CD8-positive, alpha-beta memory T cell (primary cell): ENCODE data around the gene KLHL35. TPM values are rescaled to one million over a fixed set of nuclear protein-coding genes. Genes with fewer than 3 reads are reported as not detected.

Experiments
- CTCF ChIA-PET: fragments of 350-600 bp; sonication (Branson Sonifier 250); formaldehyde crosslinking; loops from one replicate; lab custom pipeline; 2021; ENCODE audit warnings: antibody characterized with exemption; lab: Charles Lee
- POLR2A ChIA-PET: fragments of 350-600 bp; sonication (Branson Sonifier 250); formaldehyde crosslinking; loops from one replicate; lab custom pipeline; 2021; ENCODE audit warnings: antibody characterized with exemption; lab: Charles Lee
- DNase-seq, 5 donors: peaks; one replicate each; pipeline versions ENCODE4 v3.0.0 to v3.0.0-alpha.2; 2020 to 2022; ENCODE audit warnings: mixed read lengths in 1 of 5
- H3K27ac ChIP-seq: one replicate; pipeline ENCODE4 v1.7.0; 2013; ENCODE audit warnings: low read depth, mild to moderate bottlenecking, low read length, moderate library complexity
- H3K27me3 ChIP-seq: 2 replicates; pipeline ENCODE4 v1.7.0; 2013; ENCODE audit warnings: low read length, mild to moderate bottlenecking; ENCODE audit not compliant: insufficient read depth, poor library complexity, severe bottlenecking
- H3K36me3 ChIP-seq: 2 replicates; pipeline ENCODE4 v1.7.0; 2013; ENCODE audit warnings: mild to moderate bottlenecking, low read length, moderate library complexity; ENCODE audit not compliant: insufficient read depth
- H3K4me1 ChIP-seq: 2 replicates; pipeline ENCODE4 v1.7.0; 2013; ENCODE audit warnings: mild to moderate bottlenecking, low read length, moderate library complexity; ENCODE audit not compliant: insufficient read depth
- H3K4me3 ChIP-seq: 2 replicates; pipeline ENCODE4 v1.7.0; 2013; ENCODE audit warnings: mild to moderate bottlenecking, low read length
- H3K9me3 ChIP-seq: 2 replicates; pipeline ENCODE4 v1.7.0; 2013; ENCODE audit warnings: mild to moderate bottlenecking, low read length
- H3K27ac Mint-ChIP-seq, 8 donors: one replicate each; pipeline ENCODE4 v1.8.0; 2020 to 2021; ENCODE audit warnings: mixed read lengths in 8 of 8, mild to moderate bottlenecking in 6 of 8, inconsistent platforms in 3 of 8, moderate library complexity in 3 of 8
- H3K27me3 Mint-ChIP-seq, 2 donors: one replicate each; pipeline ENCODE4 v1.8.0; 2020 to 2021; ENCODE audit warnings: mixed read lengths in 2 of 2, mild to moderate bottlenecking in 1 of 2, moderate library complexity in 1 of 2
- H3K36me3 Mint-ChIP-seq, 3 donors: one replicate each; pipeline ENCODE4 v1.8.0; 2020 to 2021; ENCODE audit warnings: mixed read lengths in 3 of 3, inconsistent platforms in 1 of 3, mild to moderate bottlenecking in 1 of 3
- H3K4me1 Mint-ChIP-seq, 3 donors: one replicate each; pipeline ENCODE4 v1.8.0; 2020 to 2021; ENCODE audit warnings: mixed read lengths in 3 of 3, inconsistent platforms in 1 of 3, mild to moderate bottlenecking in 1 of 3
- H3K4me3 Mint-ChIP-seq, 7 donors: one replicate each; pipeline ENCODE4 v1.8.0; 2020 to 2021; ENCODE audit warnings: mixed read lengths in 7 of 7, mild to moderate bottlenecking in 6 of 7, moderate library complexity in 4 of 7, inconsistent platforms in 2 of 7
- H3K9me3 Mint-ChIP-seq, 5 donors: one replicate each; pipeline ENCODE4 v1.8.0; 2020 to 2022; ENCODE audit warnings: mixed read lengths in 5 of 5, mild to moderate bottlenecking in 3 of 5, moderate library complexity in 2 of 5, inconsistent platforms in 1 of 5
- polyA plus RNA-seq: library from polyadenylated mRNA; unstranded; fragments of 300-500 nt; fragmentation: Illumina TruSeq; gene quantifications from one replicate; pipeline ENCODE4 v1.2.3, GENCODE V29; 2021
- total RNA-seq, 2 experiments: library from RNA; stranded (reverse); gene quantifications; one replicate each; pipeline ENCODE4 v1.2.3, GENCODE V29; 2021

The KLHL35 gene
- total and polyA plus RNA-seq, 3 experiments from 2014 or later = 0.37 to 0.83 (median 0.44) TPM

DNA sequence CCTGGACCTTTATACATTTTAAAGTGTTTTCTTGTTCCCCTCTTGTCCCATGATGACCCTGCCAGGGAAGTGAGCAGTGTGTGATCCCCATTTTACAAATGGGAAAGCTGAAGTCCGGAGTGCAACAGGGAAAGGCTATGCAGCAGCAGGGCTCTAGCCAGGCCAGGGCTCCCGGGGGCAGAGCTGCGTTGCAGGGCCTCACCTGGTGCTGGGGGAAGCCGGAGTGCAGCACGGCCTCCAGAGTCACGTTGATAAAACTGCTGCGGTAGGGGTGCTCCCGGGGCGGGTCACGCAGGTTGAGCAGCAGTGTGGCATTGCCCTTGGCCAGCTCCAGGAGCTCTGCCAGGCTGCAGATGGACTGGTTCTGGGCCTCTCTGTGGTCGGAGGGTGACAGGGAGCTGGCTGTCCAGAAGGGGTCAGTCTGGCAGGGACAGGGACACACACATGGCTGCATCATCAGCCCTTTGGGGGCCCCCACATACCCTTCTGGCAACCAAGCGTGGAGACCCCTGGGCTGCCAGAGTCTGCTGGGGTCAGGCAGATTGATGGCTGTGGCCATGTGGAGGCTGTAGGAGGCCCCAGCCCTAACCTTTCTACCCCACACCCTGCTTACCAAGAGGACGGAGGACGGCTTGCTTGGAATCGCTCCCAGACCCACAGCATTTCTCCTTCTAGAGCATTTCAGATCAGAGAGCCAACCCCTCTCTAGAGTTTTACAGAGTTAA lies 9.3 kb upstream of the KLHL35 start:
- Histone ChIP-seq H3K27me3 (no peaks in the 10 kb centered on the region), H3K4me1 (no peaks in the 10 kb centered on the region), H3K4me3 (no peak overlapping the region), H3K9me3 (no peaks in the 10 kb centered on the region), H3K27ac (no peak overlapping the region), H3K36me3 (no peaks in the 10 kb centered on the region)
- Mint-ChIP-seq H3K4me1 (no peaks in the 10 kb centered on the region), H3K4me3 (no peak overlapping the region), H3K27ac (peak overlapping the region in 1 of 8 donors; percentile 25), H3K36me3 (peaks cover 0 to 6% (median 4%) of the 10 kb centered on the region in 3 donors), H3K9me3 (no peaks in the 10 kb centered on the region), H3K27me3 (peaks cover 0 to 3% of the 10 kb centered on the region in 2 donors)
- CTCF ChIA-PET = interaction anchor here (1.6 to 7.5 kb wide), 3 partner anchors 35 to 84 kb away, joined by 3 to 212 read pairs (median 21); partner anchors contain the start of gene GDPD5
- DNase-seq = no peak
- POLR2A ChIA-PET = no interaction called here

DNA sequence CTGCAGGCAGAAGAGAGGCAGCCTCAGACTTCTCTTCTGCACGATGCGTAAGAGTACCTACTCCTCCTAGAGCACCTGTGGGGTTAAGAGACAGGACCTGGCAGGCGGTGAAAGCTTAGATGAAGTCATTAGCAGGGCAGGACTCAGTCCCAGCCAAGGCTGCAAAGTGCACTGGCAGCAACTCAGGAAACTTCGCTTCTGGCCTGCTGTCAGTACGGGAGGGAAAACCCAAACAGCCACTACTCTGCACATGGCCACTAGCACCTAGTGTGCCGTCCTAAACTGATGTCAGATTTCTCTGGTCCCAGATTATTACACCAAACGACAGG lies 8.8 kb upstream of the KLHL35 start:
- Mint-ChIP-seq H3K36me3 (peaks cover 0 to 6% (median 5%) of the 10 kb centered on the region in 3 donors), H3K9me3 (no peaks in the 10 kb centered on the region), H3K27me3 (peaks cover 0 to 3% of the 10 kb centered on the region in 2 donors), H3K4me3 (no peak overlapping the region), H3K4me1 (no peaks in the 10 kb centered on the region), H3K27ac (peak overlapping the region in 1 of 8 donors; percentile 25)
- Histone ChIP-seq H3K4me3 (no peak overlapping the region), H3K36me3 (no peaks in the 10 kb centered on the region), H3K9me3 (no peaks in the 10 kb centered on the region), H3K27me3 (no peaks in the 10 kb centered on the region), H3K4me1 (no peaks in the 10 kb centered on the region), H3K27ac (no peak overlapping the region)
- no peak for DNase-seq
- ChIA-PET CTCF (interaction anchor here (1.6 to 7.5 kb wide), 2 partner anchors 35 to 85 kb away, joined by 3 to 212 read pairs; partner anchors contain the start of gene GDPD5), POLR2A (no interaction called here)

DNA sequence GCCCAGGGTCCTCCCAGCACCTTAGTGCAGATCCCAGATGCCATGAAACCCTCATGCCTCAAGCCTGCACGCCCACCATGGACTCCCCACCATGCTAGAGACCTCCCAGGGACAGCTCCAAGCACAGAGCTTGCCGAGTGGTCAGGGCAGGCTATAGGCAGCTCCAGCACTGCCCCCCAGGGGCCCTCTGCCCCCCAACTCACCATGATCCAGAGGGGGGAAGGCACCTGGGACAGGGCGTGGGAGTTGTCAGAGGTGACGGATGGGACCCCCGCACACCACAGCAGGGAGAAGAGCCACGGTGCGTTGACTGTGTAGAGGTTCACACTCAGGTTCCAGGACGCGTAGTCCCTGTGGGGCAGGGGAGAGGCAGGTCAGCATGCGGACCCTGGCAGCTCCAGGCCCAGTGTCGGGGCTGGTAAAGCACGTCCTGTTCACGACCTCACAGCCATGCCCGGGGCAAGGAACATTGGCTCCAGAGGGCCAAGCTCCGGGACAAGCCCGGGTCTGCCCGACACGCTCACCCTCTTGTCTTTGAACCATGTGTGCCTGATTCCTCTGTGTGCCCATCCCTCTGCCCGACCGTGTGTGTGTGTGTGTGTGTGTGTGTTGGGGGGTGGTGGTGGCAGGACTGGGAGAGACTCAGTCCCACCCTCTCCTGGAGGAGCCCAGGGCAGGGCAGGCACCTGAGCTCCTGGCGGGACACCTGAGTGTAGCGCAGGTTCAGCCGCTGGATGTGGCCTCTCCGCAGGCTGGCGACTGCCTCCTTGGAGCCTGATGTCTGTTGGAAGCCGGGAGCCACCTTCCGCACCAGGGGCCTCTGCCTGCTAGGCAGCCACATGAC lies 8.2 kb upstream of the KLHL35 start:
- Mint-ChIP-seq H3K4me3 (no peak overlapping the region), H3K27ac (no peak overlapping the region), H3K9me3 (no peaks in the 10 kb centered on the region), H3K36me3 (peaks cover 0 to 10% (median 6%) of the 10 kb centered on the region in 3 donors), H3K4me1 (no peaks in the 10 kb centered on the region), H3K27me3 (peaks cover 0 to 5% of the 10 kb centered on the region in 2 donors)
- no peaks in the 10 kb centered on the region for H3K9me3 ChIP-seq
- DNase-seq = no peak
- no peak overlapping the region for H3K4me3 ChIP-seq
- ChIA-PET POLR2A (no interaction called here), CTCF (interaction anchor here (0.9 to 7.5 kb wide), 3 partner anchors 34 to 129 kb away, joined by 3 to 212 read pairs (median 3); partner anchors contain the start of gene GDPD5)
- no peak overlapping the region for H3K27ac ChIP-seq
- H3K27me3 ChIP-seq = no peaks in the 10 kb centered on the region
- no peaks in the 10 kb centered on the region for H3K36me3 ChIP-seq
- H3K4me1 ChIP-seq = no peaks in the 10 kb centered on the region

- no peaks in the 10 kb centered on the region for H3K27me3 ChIP-seq
- H3K27ac Mint-ChIP-seq = no peak overlapping the region
- POLR2A ChIA-PET = no interaction called here
Observed at GRCh38 chr11:75439495-75440120, 6.6 kb upstream of the KLHL35 start.

GRCh38 chr11:75439026-75439425 lies 6.0 kb upstream of the KLHL35 start:
- no peaks in the 10 kb centered on the region for H3K9me3 Mint-ChIP-seq
- H3K36me3 ChIP-seq = no peaks in the 10 kb centered on the region
- peaks cover 0 to 14% (median 9%) of the 10 kb centered on the region in 3 donors for H3K36me3 Mint-ChIP-seq
- ChIA-PET POLR2A (no interaction called here), CTCF (interaction anchor here (0.9 kb wide), 1 partner anchor 13 kb away, joined by 3 read pairs; no protein-coding TSS in a partner anchor)
- DNase-seq = no peak
- no peaks in the 10 kb centered on the region for H3K9me3 ChIP-seq
- H3K27me3 Mint-ChIP-seq = peaks cover 3% of the 10 kb centered on the region in 2 donors
- H3K4me3 Mint-ChIP-seq = no peak overlapping the region
- no peaks in the 10 kb centered on the region for H3K4me1 Mint-ChIP-seq
- no peaks in the 10 kb centered on the region for H3K27me3 ChIP-seq
- no peak overlapping the region for H3K4me3 ChIP-seq
- no peaks in the 10 kb centered on the region for H3K4me1 ChIP-seq
- no peak overlapping the region for H3K27ac ChIP-seq
- peak overlapping the region in 1 of 8 donors; percentile 28 for H3K27ac Mint-ChIP-seq

More at GRCh38 chr11:75439495-75440120, 6.6 kb upstream of the KLHL35 start:
- no peaks in the 10 kb centered on the region for H3K4me1 ChIP-seq
- Mint-ChIP-seq H3K4me1 (no peaks in the 10 kb centered on the region), H3K27me3 (peaks cover 3 to 6% of the 10 kb centered on the region in 2 donors), H3K4me3 (no peak overlapping the region), H3K36me3 (peaks cover 0 to 14% (median 10%) of the 10 kb centered on the region in 3 donors), H3K9me3 (no peaks in the 10 kb centered on the region)
- no peak overlapping the region for H3K4me3 ChIP-seq
- H3K36me3 ChIP-seq = no peaks in the 10 kb centered on the region
- H3K27ac ChIP-seq = no peak overlapping the region
- no peak for DNase-seq
- CTCF ChIA-PET = interaction anchor here (7.5 kb wide), 1 partner anchor 87 kb away, joined by 212 read pairs; the partner anchor contains the start of gene GDPD5
- H3K9me3 ChIP-seq = no peaks in the 10 kb centered on the region

- H3K36me3 Mint-ChIP-seq = peaks cover 0 to 14% (median 8%) of the 10 kb centered on the region in 3 donors
- ChIA-PET CTCF (interaction anchor here (0.9 kb wide), 1 partner anchor 12 kb away, joined by 3 read pairs; no protein-coding TSS in a partner anchor), POLR2A (no interaction called here)
- H3K4me1 Mint-ChIP-seq = no peaks in the 10 kb centered on the region
- H3K36me3 ChIP-seq = no peaks in the 10 kb centered on the region
- H3K27me3 Mint-ChIP-seq = peaks cover 2 to 7% of the 10 kb centered on the region in 2 donors
- no peaks in the 10 kb centered on the region for H3K27me3 ChIP-seq
- H3K27ac Mint-ChIP-seq = peak overlapping the region in 3 of 8 donors; percentile 20 to 48 (median 28)
- no peak overlapping the region for H3K4me3 ChIP-seq
- H3K4me3 Mint-ChIP-seq = no peak overlapping the region
- no peak for DNase-seq
- H3K9me3 ChIP-seq = no peaks in the 10 kb centered on the region
- no peak overlapping the region for H3K27ac ChIP-seq
- H3K9me3 Mint-ChIP-seq = no peaks in the 10 kb centered on the region
- H3K4me1 ChIP-seq = no peaks in the 10 kb centered on the region
Observed at GRCh38 chr11:75437966-75438659, 5.1 kb upstream of the KLHL35 start.

DNA sequence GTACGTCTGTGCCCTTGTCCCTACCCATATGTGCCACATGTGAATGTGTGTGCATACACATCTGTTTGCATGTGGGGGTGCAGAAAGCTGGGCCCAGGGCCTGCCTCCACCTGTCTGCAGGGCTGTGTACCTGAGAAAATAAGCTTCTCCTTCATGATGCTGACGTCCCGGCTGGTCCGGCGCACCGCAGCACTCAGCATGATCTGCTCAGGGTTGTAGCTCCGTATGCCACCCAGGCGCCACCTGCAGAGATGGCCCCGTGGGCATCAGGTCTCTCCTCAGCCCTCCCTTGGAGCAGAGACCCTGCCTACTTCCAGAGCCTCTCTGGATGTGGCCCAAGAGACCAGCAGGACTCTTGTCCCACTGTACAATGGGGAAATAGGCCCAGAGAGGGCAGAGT lies 3.8 kb upstream of the KLHL35 start:
- H3K27me3 Mint-ChIP-seq = peaks cover 10 to 20% of the 10 kb centered on the region in 2 donors
- H3K27ac Mint-ChIP-seq = no peak overlapping the region
- peaks cover 0 to 13% (median 8%) of the 10 kb centered on the region in 3 donors for H3K36me3 Mint-ChIP-seq
- ChIA-PET CTCF (interaction anchor here (2.8 kb wide), 1 partner anchor 8 kb away, joined by 10 read pairs; no protein-coding TSS in a partner anchor), POLR2A (no interaction called here)
- Histone ChIP-seq H3K9me3 (no peaks in the 10 kb centered on the region), H3K4me1 (no peaks in the 10 kb centered on the region), H3K27ac (no peak overlapping the region), H3K27me3 (peaks cover 5% of the 10 kb centered on the region), H3K36me3 (no peaks in the 10 kb centered on the region), H3K4me3 (no peak overlapping the region)
- no peaks in the 10 kb centered on the region for H3K9me3 Mint-ChIP-seq
- no peak overlapping the region for H3K4me3 Mint-ChIP-seq
- H3K4me1 Mint-ChIP-seq = no peaks in the 10 kb centered on the region
- no peak for DNase-seq
